GM18907 (cell line): ENCODE results near the gene ARHGEF40.
A peak's percentile ranks its signal among the peaks of the same experiment; 100 is the strongest.

Experiments
- ATAC-seq: cut with Tn5 transposase; IDR thresholded peaks from one replicate; pipeline ENCODE4 v1.9.1; 2021; ENCODE audit warnings: mild to moderate bottlenecking, moderate library complexity; ENCODE audit not compliant: unreplicated experiment

The ARHGEF40 gene

DNA sequence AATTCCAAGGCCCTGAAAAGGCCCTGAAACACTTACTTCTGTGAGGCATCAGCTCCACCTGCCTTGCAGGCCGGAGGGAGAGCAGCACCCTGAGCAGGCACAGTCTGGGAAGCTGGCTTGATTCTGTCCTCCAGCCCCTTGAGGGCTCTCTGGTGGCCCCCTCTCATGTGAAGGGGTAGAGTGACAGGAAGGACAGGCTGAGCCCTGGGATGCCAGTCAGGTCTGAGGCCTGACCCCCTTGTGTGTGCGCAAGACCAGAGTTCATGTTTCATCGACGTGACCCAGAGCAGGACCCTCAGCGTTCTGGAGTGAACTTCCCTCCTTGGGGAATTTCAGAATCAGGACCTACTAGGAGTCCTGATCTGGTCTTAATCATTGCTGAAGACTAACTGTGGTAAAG lies 11.2 kb upstream of the ARHGEF40 start:
- ATAC-seq = no peak

- no peak for ATAC-seq
Observed at GRCh38 chr14:21059842-21060613, 10.1 kb upstream of the ARHGEF40 start.

DNA sequence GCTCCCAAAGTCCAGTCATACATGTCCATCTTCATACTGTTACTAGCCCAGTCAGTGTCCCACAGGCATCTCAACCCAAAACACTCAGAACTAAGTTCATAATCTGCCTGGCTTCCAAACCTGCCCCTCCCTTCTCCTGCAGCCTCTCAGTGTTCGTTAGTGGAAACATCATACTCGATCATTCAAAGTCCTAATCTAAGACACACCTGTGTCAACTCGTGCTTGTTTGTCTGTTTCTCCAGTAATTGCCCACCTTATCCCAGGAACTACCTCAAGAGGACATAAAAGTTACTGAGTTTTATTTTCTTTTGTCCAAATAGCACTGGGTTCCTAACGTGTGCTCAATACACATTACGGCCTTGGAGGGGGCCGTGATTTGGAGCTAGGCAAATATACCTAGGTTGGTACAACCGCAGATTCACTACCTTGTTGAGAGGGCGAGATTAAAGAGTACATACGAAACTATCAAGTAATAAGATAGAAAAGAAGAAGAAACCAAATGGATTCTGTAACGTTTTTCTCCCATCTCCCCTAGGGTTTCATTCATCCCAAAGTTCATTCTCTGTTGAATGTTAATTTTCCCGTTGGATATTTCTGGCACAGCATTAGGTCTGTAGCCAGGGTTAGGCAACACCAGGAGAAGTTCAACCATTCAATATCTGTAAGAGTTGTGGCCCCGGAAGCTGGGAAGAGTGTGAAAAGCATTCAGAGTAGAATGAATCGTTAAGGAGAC lies 9.3 kb upstream of the ARHGEF40 start:
- ATAC-seq = no peak

GRCh38 chr14:21061347-21061668 lies 8.8 kb upstream of the ARHGEF40 start:
- ATAC-seq = no peak

- ATAC-seq = no peak
Observed at GRCh38 chr14:21063479-21063878, 6.6 kb upstream of the ARHGEF40 start.

DNA sequence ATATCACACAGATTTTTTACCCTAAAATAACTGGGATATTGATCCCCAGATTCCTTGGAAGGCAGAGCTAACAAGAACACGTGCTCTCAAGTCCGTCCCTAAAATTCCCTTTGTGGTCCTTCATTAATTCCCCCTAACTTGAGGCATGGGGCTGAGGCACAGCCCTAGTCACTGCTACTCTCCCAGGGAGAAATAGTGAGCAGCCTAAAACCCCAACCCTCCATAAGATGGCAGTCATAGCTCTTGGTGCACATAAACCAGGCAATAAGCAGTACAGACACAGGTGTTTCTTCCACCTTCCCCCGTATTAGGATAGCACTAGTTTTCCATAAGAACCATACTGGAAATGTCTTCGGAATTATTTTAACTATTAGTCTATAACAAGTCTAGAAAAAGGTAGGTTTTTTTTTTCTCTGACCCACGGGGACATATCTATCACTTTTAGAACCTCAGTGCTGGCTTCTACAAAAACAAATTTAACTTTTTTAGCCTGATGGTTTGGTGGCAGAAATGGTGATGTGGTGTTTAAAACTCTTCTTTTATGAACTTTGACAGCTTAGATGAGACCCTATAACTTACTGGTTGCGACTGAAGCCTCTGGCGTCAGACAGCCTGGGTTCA lies 3.1 kb upstream of the ARHGEF40 start:
- no peak for ATAC-seq

- ATAC-seq = no peak
Observed at GRCh38 chr14:21068521-21069387, 1.4 kb upstream of the ARHGEF40 start.

DNA sequence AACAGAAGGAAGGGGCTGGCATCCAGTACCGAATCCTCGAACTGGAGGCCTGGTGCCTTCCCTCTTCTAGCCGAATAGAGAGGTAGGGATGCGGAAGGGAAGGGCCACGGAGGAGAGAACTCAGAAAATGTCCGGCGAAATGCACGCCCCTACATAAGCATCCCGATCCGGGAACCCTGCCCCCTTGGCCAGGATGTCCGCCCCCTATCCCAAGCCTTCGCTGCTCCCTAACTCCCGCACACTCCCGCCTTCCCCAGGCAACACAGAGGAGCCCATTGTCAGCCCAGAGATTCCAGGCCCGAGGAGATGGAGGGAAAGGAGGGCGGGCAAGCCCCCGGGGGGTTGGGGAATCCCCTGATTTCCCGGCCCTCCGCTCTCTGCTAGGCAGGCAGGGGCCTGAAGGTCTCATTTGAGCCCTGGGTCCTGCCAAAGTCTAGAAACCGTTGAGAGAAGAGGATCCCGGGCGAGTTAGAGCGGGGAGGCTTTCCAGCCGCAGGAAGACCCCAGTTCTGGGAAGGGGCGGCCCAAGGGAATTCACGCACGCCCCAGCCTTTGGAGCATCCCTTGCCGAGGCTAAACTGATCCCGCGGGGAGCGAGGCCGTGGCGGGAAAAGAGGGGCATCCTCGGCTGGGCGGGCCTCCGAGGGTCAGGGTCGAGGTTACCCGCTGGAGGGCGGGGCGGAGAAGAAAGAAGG lies 569 bp upstream of the ARHGEF40 start:
- ATAC-seq = no peak

- ATAC-seq = peak; percentile 24
Observed at GRCh38 chr14:21070610-21071224, 613 bp downstream of the ARHGEF40 start.

GRCh38 chr14:21071225-21072030 lies 1.3 kb downstream of the ARHGEF40 start:
- ATAC-seq = peak; percentile 68

GRCh38 chr14:21072031-21072473 lies 1.9 kb downstream of the ARHGEF40 start:
- ATAC-seq = no peak

DNA sequence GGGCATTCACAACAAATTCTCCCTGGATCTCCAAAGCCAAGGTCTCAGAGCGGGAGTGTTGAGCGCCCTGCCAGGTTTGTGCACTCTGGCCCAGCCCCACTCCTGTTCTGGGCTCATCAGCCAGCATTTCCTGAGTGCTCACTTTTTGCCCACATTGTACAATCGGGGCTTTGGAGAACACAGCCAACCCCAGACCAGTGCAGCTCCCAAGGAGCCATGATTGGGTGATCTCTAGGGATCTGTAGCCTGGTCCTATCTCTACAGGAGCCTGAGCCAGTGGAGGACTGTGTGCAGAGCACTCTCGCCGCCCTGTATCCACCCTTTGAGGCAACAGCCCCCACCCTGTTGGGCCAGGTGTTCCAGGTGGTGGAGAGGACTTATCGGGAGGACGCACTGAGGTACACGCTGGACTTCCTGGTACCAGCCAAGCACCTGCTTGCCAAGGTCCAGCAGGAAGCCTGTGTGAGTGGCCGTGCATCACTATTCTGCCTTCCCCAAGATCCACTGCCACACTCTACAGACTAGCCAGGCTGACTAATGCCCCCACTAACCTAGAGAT lies 2.8 kb downstream of the ARHGEF40 start:
- ATAC-seq = no peak

DNA sequence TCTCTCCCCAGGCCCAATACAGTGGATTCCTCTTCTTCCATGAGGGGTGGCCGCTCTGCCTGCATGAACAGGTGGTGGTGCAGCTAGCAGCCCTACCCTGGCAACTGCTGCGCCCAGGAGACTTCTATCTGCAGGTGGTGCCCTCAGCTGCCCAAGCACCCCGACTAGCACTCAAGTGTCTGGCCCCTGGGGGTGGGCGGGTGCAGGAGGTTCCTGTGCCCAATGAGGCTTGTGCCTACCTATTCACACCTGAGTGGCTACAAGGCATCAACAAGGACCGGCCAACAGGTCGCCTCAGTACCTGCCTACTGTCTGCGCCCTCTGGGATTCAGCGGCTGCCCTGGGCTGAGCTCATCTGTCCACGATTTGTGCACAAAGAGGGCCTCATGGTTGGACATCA lies 3.8 kb downstream of the ARHGEF40 start:
- no peak for ATAC-seq

DNA sequence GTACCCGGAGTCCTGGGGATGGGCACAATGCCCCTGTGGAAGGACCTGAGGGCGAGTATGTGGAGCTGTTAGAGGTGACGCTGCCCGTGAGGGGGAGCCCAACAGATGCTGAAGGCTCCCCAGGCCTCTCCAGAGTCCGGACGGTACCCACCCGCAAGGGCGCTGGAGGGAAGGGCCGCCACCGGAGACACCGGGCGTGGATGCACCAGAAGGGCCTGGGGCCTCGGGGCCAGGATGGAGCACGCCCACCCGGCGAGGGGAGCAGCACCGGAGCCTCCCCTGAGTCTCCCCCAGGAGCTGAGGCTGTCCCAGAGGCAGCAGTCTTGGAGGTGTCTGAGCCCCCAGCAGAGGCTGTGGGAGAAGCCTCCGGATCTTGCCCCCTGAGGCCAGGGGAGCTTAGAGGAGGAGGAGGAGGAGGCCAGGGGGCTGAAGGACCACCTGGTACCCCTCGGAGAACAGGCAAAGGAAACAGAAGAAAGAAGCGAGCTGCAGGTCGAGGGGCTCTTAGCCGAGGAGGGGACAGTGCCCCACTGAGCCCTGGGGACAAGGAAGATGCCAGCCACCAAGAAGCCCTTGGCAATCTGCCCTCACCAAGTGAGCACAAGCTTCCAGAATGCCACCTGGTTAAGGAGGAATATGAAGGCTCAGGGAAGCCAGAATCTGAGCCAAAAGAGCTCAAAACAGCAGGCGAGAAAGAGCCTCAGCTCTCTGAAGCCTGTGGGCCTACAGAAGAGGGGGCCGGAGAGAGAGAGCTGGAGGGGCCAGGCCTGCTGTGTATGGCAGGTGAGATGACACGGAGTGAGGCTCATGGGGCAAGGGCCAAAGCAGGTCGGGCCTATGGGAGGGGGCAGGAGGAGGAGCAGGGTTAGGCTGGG lies 4.5 kb downstream of the ARHGEF40 start:
- no peak for ATAC-seq

DNA sequence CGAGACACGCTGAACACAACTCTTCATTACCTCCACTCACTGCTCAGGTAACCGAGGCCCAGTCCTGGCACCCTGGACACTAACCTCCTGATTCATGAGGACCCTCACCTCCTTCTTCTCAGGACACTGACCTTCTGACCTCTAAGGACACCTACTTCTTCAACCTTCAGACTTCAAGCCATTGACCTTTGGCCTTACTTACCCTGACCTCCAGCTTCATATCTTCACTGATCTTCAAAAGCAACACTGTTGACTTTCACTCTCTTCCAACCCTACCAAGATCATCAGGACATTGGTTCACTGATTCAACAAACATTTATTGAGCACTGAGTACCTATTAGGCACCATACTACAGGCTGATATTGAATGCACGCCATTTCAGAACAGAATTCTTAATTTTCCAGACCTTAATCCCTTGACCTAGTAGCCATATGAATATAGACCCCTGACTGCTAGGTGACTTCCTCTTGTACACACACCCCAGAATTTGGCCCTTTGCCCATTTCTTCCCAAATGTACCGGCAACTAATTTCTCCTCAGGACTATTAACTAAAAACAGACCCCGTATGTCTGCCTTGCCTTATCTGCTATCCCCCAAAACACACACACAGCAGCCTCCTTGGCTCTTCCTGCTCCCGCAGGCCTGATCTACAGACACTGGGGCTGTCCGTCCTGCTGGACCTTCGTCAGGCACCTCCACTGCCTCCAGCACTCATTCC lies 5.8 kb downstream of the ARHGEF40 start:
- ATAC-seq = no peak

GRCh38 chr14:21077672-21078071 lies 7.6 kb downstream of the ARHGEF40 start:
- no peak for ATAC-seq

DNA sequence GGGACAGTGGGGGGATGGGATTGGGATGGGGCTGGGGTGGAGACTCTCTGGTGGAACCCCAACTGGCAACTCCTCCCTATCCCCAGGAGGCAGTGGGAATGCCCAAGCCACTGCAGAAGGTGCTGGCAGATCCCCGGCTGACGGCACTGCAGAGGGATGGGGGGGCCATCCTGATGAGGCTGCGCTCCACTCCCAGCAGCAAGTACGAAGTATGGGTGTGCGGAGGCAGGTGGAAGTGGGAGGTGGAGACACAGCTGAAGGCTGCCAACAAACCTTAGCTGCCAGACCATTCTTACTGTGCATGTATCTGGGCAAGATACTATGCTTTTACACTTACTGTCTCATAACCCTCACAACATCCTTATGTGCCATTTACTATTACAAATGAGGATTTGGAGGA lies 8.2 kb downstream of the ARHGEF40 start:
- ATAC-seq = no peak
